ENCODE data around the gene CCDC27.

CCDC27 gene

GRCh38 chr1:3752400-3752945 lies at the start of gene CCDC27:
Gene CCDC27, plus strand, starts transcription at chr1:3752450. Its CDS starts 32 bp downstream, at chr1:3752482.
- no peak for DNase-seq

- no peak for DNase-seq
These were observed 49.7 kb upstream of the CCDC27 start for GRCh38 chr1:3702528-3702927.

GRCh38 chr1:3702990-3703728 lies 49.1 kb upstream of the CCDC27 start:
- no peak for DNase-seq

GRCh38 chr1:3703786-3704371 lies 48.4 kb upstream of the CCDC27 start:
- DNase-seq = no peak

- DNase-seq = no peak
These were observed 46.8 kb upstream of the CCDC27 start for GRCh38 chr1:3705341-3705950.

GRCh38 chr1:3706651-3707297 lies 45.5 kb upstream of the CCDC27 start:
- no peak for DNase-seq

- DNase-seq = no peak
These were observed 44.8 kb upstream of the CCDC27 start for GRCh38 chr1:3707298-3707938.

GRCh38 chr1:3707939-3708328 lies 44.3 kb upstream of the CCDC27 start:
- no peak for DNase-seq

- DNase-seq = no peak
These were observed 43.5 kb upstream of the CCDC27 start for GRCh38 chr1:3708791-3709190.

- no peak for DNase-seq
These were observed 42.0 kb upstream of the CCDC27 start for GRCh38 chr1:3710251-3710650.

GRCh38 chr1:3711381-3711779 lies 40.9 kb upstream of the CCDC27 start:
- no peak for DNase-seq

GRCh38 chr1:3711780-3712451 lies 40.3 kb upstream of the CCDC27 start:
- DNase-seq = no peak

- no peak for DNase-seq
These were observed 39.4 kb upstream of the CCDC27 start for GRCh38 chr1:3712573-3713535.

GRCh38 chr1:3713840-3714239 lies 38.4 kb upstream of the CCDC27 start:
- no peak for DNase-seq

GRCh38 chr1:3714284-3714741 lies 37.9 kb upstream of the CCDC27 start:
- no peak for DNase-seq

- DNase-seq = no peak
These were observed 37.4 kb upstream of the CCDC27 start for GRCh38 chr1:3714814-3715213.

GRCh38 chr1:3716351-3716750 lies 35.9 kb upstream of the CCDC27 start:
- DNase-seq = no peak

GRCh38 chr1:3717041-3717714 lies 35.1 kb upstream of the CCDC27 start:
- no peak for DNase-seq

GRCh38 chr1:3717715-3718601 lies 34.3 kb upstream of the CCDC27 start:
- DNase-seq = no peak
